Esophagus squamous epithelium (tissue), 5 donors: ENCODE data around the gene KCTD2. TPM values are rescaled to one million over a fixed set of nuclear protein-coding genes. Genes with fewer than 3 reads are reported as not detected.

Experiments
- DNase-seq: peaks from one replicate; lab custom pipeline; 2025; lab: John Stamatoyannopoulos, UW
- H3K27ac ChIP-seq, 4 donors: fragments of 200-600 bp; sonication (generic); one replicate each; pipeline ENCODE4 v1.5.1; 2016 to 2019; ENCODE audit warnings: mild to moderate bottlenecking in 1 of 4
- H3K27me3 ChIP-seq, 4 donors: fragments of 200-600 bp; sonication (generic); 1 replicate in 3 of 4; 2 replicates in 1 of 4; pipeline versions ENCODE4 v1.5.1 to v1.6.0; 2017 to 2021; ENCODE audit warnings: antibody characterized with exemption in 1 of 4
- H3K36me3 ChIP-seq, 3 donors: fragments of 200-600 bp; sonication (generic); one replicate each; pipeline ENCODE4 v1.5.1; 2016 to 2019
- H3K4me1 ChIP-seq, 3 donors: fragments of 200-600 bp; sonication (generic); one replicate each; pipeline ENCODE4 v1.5.1; 2017 to 2019
- H3K4me3 ChIP-seq, 4 donors: fragments of 200-600 bp; sonication (generic); 1 replicate in 3 of 4; 2 replicates in 1 of 4; pipeline ENCODE4 v1.5.1; 2016 to 2019; ENCODE audit warnings: mild to moderate bottlenecking in 2 of 4, moderate library complexity in 1 of 4
- H3K9me3 ChIP-seq, 3 donors: fragments of 200-600 bp; sonication (generic); one replicate each; pipeline ENCODE4 v1.5.1; 2016 to 2019
- POLR2A ChIP-seq, 4 donors: fragments of 450-650 bp; IDR thresholded peaks; one replicate each; pipeline ENCODE4 v1.6.1; 2017; ENCODE audit warnings: antibody characterized with exemption in 4 of 4, mild to moderate bottlenecking in 4 of 4, moderate library complexity in 3 of 4
- WGBS, 2 donors: methylation state at CpG; one replicate each; pipeline ENCODE4 v1.1.5; 2018; 5-methylcytosine and 5-hydroxymethylcytosine counted together
- intact Hi-C: fragments of 100-400 bp; cut with DNase I; formaldehyde crosslinking; loops from one replicate; pipeline ENCODE4 v1.15.0; 2022
- total RNA-seq, 4 donors: library from RNA; depleted of rRNA; stranded (reverse); fragments of >200 nt; gene quantifications; one replicate each; pipeline ENCODE4 v1.1.0, GENCODE V29; 2016
- TF ChIP-seq, protein P1 (sequence below), 6 experiments: fragments of 450-650 bp in 4 of 6; fragments of 200-600 bp in 2 of 6; sonication (generic) in 2 of 6; IDR thresholded peaks; one replicate each; pipeline ENCODE4 v1.5.1; 2016 to 2019; ENCODE audit warnings: antibody characterized with exemption in 6 of 6, mild to moderate bottlenecking in 4 of 6, moderate library complexity in 4 of 6
- donor health status: DM: yes; HTN: yes; CAD: no.

Gene KCTD2, protein sequence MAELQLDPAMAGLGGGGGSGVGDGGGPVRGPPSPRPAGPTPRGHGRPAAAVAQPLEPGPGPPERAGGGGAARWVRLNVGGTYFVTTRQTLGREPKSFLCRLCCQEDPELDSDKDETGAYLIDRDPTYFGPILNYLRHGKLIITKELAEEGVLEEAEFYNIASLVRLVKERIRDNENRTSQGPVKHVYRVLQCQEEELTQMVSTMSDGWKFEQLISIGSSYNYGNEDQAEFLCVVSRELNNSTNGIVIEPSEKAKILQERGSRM
- 10 to 100 TPM; 11.5 to 17.6 (median 14.2) TPM for total RNA-seq

DNA sequence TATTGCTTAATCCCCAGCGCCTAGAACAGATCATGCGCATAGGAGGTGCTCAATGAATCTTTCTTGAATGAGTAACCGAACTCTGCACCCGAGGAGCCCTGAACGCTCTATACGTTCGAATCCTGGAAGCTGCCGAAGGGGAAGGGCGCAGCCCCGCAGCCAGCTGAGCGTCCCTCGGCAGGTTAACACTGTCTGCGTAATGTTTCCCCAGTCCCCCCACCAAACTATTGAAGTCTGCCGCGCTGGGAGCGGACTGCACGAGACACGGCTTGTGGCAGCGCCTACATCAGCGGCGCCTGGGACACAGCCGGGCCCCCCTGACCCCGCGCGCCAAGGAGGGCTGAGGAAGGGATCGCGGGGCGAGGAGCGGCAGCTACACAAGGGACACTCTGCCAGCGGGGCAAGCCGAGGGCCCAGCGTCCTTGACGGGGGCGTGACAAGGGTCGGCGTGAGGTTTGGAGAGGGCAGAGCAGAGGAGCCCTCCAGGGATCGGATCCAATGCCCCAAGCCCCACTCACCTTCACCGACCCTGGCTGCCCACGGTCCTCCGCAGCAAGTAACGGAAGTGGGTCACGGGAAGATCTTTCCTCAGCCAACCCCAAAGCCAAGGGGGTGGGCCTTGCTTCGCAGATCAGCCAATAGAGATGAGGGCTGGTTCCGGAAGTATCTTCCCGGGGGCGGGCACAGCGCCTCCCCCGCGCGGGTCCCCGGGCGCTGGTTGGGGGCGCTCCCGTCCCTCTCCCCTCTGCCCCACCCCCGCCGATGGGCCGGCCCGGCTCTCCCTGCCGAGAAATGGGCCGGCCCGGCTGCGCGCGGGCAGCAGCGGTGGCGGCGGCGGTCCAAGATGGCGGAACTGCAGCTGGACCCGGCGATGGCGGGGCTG lies at the start of gene KCTD2, which contains the start of gene ATP5PD:
TSS of gene KCTD2 (plus strand) at position 819 of the 883 bp plus-strand sequence. CDS start at position 845, 26 bp downstream.
TSS of gene ATP5PD (minus strand) at position 563 of the 883 bp plus-strand sequence. CDS start 4,319 bp downstream, outside the sequence.
- peaks cover 6 to 42% (median 23%) of the 10 kb centered on the region in 3 donors for H3K4me1 ChIP-seq
- H3K27ac ChIP-seq: peak within 1 kb of the TSS; percentile 99
- no peaks in the 10 kb centered on the region for H3K9me3 ChIP-seq
- intact Hi-C loops: no loop called here
- no peaks in the 10 kb centered on the region for H3K27me3 ChIP-seq
- peak within 1 kb of the TSS; percentile 92 to 98 (median 96) for H3K4me3 ChIP-seq
- peaks cover 0 to 40% (median 11%) of the 10 kb centered on the region in 3 donors for H3K36me3 ChIP-seq
- TF ChIP-seq POLR2A (IDR thresholded peaks at IDR 0.05): peak in 3 of 4 donors; percentile 80 to 95 (median 91)
- TF ChIP-seq, protein P1, sequence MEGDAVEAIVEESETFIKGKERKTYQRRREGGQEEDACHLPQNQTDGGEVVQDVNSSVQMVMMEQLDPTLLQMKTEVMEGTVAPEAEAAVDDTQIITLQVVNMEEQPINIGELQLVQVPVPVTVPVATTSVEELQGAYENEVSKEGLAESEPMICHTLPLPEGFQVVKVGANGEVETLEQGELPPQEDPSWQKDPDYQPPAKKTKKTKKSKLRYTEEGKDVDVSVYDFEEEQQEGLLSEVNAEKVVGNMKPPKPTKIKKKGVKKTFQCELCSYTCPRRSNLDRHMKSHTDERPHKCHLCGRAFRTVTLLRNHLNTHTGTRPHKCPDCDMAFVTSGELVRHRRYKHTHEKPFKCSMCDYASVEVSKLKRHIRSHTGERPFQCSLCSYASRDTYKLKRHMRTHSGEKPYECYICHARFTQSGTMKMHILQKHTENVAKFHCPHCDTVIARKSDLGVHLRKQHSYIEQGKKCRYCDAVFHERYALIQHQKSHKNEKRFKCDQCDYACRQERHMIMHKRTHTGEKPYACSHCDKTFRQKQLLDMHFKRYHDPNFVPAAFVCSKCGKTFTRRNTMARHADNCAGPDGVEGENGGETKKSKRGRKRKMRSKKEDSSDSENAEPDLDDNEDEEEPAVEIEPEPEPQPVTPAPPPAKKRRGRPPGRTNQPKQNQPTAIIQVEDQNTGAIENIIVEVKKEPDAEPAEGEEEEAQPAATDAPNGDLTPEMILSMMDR (IDR thresholded peaks at IDR 0.05): peak in 1 of 6 experiments; percentile 24
- 0% methylated on average over 18 to 20 of the region's 72 CpGs for WGBS, 2 donors
- DNase-seq: peak; percentile 81

DNA sequence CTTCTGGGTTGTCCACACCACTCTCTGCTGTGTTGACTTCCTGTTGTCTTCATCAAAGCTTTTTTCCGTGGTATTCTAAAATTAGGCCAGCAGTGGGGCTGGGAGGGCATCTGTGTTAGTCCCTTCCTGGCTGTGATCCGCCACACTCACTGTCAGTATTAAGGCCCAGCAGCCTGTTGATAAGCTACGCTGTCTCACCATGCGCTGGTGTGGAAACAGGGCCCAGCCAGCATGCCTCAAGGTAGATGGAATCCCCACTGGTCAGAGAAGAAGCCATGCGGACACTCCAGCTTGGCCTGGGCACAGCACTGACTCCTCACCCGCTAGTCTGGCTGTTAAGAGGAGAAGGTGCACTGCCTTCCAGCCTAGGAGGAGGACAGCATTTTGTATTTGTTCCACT lies 48.2 kb upstream of the KCTD2 start:
- intact Hi-C loops: no loop called here
- no peak for TF ChIP-seq POLR2A (IDR thresholded peaks at IDR 0.05)
- TF ChIP-seq, protein P1 (IDR thresholded peaks at IDR 0.05): no peak
- no peak for DNase-seq
- Histone ChIP-seq H3K27ac (no peak overlapping the region), H3K36me3 (peaks cover 0 to 37% (median 18%) of the 10 kb centered on the region in 3 donors), H3K4me1 (peaks cover 0 to 9% (median 4%) of the 10 kb centered on the region in 3 donors), H3K9me3 (no peaks in the 10 kb centered on the region), H3K27me3 (no peaks in the 10 kb centered on the region), H3K4me3 (no peak overlapping the region)
- WGBS, 2 donors: 74 to 79% methylated on average over 4 to 6 of the region's 6 CpGs

DNA sequence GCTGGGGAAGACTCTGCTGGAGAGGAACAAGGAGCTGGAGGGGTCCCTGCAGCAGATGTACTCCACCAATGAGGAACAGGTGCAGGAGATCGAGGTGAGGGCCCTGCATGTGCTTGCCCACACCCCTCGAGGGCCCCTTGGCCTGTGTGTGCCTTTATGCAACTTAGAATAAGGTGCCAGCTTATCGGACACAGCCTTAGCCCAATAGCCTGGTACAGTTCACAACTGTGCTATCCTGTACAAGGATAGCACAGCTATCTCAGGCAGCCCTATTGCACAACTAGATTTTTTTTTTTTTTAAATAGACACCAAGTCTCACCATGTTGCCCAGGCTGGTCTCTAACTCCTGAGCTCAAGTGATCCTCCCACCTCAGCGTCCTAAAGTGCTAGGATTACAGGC lies 47.5 kb upstream of the KCTD2 start:
- Histone ChIP-seq H3K27me3 (no peaks in the 10 kb centered on the region), H3K27ac (no peak overlapping the region), H3K36me3 (peaks cover 0 to 45% (median 24%) of the 10 kb centered on the region in 3 donors), H3K9me3 (no peaks in the 10 kb centered on the region), H3K4me3 (no peak overlapping the region), H3K4me1 (peaks cover 0 to 2% (median 0%) of the 10 kb centered on the region in 3 donors)
- DNase-seq: no peak
- TF ChIP-seq POLR2A (IDR thresholded peaks at IDR 0.05): no peak
- TF ChIP-seq, protein P1 (IDR thresholded peaks at IDR 0.05): no peak
- 72 to 84% methylated on average over 3 of the region's 4 CpGs for WGBS, 2 donors
- intact Hi-C loops: no loop called here

DNA sequence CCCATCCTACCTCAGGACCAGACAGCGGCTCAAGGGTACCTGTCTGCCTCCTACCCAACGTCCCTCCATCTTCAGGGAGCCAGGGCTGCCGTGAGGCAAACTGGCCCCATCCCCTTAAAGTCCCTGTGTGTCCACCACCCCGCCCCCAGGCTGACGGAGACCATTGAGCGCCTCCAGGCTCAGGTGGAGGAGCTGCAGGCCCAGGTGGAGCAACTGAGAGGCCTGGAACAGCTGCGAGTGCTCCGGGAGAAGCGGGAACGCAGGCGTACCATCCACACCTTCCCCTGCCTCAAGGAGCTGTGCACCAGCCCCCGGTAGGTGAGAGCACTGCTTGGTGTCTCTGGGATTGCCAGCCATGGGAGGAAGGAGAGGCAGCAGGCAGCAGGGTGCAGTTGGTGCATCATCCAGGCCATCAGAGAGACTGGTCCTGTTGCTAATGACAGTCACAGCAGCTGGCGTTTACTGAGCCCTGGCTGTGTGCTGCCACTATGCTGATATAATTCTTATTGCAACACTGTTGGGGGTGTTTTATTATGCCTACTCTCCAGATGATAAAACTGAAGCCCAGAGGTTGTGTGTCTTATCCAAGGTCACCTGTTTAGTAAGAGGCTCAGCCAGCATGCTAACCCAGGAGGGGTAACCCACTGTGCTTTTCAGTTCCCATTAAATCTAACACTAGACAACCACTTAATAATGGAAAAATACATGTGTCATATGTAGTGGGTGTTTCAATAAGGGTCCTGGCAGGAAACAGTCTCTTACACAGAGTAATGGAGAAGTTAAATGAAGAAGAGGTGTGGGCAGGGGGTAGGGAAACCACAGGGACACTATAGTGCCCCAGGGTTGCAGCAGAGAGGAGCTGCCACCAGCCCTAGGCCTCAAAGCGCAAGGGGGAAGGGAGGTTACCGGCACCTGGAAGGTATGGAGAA lies 44.8 kb upstream of the KCTD2 start:
- Histone ChIP-seq H3K9me3 (no peaks in the 10 kb centered on the region), H3K4me3 (no peak overlapping the region), H3K27ac (no peak overlapping the region), H3K27me3 (no peaks in the 10 kb centered on the region), H3K4me1 (no peaks in the 10 kb centered on the region), H3K36me3 (peaks cover 0 to 55% (median 24%) of the 10 kb centered on the region in 3 donors)
- no peak for DNase-seq
- WGBS, 2 donors: 89 to 93% methylated on average over 6 to 11 of the region's 15 CpGs
- intact Hi-C loops: no loop called here
- TF ChIP-seq, protein P1 (IDR thresholded peaks at IDR 0.05): no peak
